ENCODE measurements around the gene FUT3.

DNA sequence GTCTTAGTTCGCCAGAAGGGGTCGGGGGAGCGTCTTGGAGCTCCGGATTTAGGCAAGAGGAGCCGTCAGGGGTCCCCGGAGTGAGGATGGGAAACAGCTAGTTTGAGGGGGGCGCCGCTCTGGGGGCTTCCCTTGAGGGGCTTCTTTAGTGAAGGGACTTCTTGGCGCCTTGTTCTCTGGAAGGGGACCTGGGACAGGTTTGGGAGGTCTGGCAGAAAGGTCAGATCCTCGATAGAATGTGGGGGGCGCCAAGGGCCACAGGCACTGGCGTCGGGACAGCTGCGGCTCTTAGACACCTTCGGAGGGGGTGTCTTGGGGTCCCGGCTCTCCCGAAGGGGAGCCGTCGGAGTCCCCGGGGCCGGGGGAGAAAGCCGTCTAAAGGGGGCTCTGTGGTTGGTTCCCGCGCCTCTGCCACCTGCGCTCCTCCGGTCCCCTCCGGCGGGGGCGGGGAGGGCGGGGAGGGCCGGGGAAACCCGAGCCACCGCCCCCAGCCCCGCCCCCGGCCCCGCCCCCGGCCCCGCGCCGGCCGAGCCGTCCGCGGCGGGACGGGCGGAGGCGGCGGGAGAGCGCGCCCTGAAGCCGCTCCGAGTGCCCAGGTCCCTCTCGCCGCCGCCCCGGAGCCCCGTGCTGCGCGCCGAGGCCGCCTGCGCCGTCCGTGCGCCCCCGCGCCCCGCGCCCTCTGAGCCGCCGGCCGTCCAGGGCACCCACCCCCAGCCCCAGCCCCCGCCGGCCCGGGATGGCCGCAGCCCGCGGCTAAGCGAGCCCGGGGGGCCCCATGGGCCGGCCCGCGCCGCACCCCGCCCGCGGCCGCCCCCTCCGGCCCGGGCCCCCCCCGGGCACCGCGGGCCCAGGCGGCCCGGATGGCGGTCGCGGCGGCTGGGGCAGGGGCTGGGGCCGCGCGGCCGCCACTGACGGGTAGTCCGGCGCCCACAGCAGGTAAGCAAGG lies 46.5 kb downstream of the FUT3 start, which contains the start of gene NRTN:
- TF ChIP-seq, protein P1, sequence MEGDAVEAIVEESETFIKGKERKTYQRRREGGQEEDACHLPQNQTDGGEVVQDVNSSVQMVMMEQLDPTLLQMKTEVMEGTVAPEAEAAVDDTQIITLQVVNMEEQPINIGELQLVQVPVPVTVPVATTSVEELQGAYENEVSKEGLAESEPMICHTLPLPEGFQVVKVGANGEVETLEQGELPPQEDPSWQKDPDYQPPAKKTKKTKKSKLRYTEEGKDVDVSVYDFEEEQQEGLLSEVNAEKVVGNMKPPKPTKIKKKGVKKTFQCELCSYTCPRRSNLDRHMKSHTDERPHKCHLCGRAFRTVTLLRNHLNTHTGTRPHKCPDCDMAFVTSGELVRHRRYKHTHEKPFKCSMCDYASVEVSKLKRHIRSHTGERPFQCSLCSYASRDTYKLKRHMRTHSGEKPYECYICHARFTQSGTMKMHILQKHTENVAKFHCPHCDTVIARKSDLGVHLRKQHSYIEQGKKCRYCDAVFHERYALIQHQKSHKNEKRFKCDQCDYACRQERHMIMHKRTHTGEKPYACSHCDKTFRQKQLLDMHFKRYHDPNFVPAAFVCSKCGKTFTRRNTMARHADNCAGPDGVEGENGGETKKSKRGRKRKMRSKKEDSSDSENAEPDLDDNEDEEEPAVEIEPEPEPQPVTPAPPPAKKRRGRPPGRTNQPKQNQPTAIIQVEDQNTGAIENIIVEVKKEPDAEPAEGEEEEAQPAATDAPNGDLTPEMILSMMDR (IDR thresholded peaks at IDR 0.05; ENCODE audit: low read length) = no peak
- no peak for TF ChIP-seq EZH2 (IDR thresholded peaks at IDR 0.05; ENCODE audit: borderline replicate concordance, low read length)

Measured in OCI-LY1 (cell line).